ENCODE results near the gene KLHL6.
A peak's percentile ranks its signal among the peaks of the same experiment; 100 is the strongest.

The KLHL6 gene

DNA sequence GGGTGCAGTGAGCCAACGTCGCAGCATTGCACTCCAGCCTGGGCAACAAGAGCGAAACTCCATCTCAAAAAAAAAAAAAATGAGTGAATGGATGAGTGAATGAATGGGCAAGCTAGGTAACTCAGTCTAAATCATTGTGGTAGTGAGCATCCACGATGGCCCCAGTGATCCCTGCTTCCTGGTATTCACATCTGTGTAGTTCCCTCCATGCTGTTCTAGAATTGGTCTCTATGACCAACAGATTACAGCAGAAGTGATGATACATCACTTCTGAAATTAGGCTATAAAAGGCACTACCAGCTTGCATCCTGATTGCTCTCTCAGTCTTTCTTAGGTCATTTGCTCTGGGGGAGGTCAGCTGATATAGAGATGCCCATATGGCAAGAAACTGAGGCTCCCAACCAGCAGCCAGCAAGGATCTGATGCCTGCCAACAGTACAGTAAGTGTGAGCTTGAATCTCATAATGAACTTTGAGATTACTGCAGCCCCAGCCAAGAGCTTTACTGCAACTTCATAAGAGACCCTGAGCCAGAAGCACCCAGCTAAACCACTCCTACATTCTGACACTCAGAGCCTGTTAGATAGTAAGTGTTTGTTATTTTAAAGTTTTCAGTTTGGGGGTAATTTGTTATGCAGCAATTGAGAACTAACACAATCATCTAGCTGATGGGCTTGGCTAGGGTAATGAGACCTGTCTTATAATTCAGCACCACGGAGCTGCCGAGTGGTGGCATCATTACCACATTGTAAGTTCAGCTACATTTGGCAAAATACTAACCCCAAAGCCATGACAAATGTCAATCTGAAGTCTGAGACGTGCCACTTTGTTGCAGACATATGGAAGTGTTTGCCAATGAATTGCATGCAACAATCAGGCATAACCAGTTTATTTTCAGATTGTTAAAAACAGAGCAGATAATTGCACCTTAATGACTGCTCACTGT, 53.0 kb downstream of the KLHL6 start:
- DNase-seq, result peak in 1 of 4 experiments; percentile 19

- DNase-seq, result no peak
Measured at GRCh38 chr3:183500981-183501704, 54.4 kb downstream of the KLHL6 start.

DNA sequence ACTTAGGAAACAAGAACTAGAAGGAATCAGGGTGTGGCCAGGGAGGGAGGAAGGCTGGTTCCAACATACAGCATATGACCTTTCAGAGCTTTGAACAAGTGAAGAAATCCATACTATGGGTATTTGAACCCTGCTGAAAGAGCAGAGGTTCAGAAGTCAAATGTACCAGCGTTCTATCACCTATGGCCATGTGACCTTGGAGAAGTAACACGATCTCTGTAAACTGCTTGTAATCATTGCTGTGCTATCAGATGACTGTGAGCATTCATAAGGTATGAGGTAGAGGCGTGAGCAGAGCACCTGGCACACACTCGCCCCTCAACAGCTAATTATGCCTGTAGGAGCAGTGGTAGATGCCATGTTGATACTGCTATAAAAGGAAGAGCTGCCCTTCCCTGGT, 55.2 kb downstream of the KLHL6 start:
- no peak for DNase-seq

DNA sequence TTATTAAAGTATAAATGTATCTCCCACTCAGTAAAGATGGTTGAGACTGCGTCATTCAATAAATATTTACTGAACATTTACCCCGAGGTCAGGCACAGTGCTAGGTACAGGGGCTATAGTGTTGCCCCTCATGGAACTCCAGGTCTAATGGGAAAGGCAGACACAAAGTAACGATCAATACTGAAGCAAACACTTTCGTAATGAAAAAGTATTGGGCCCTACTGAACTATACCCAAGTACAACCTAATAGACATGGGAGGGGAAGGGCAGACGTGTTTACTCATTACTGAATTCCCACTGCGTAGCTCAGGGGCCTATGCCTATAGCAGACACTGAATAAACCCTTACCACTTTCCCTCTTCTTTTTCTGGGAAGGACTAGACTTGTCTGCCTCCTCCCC, 56.9 kb downstream of the KLHL6 start:
- no peak for DNase-seq

DNA sequence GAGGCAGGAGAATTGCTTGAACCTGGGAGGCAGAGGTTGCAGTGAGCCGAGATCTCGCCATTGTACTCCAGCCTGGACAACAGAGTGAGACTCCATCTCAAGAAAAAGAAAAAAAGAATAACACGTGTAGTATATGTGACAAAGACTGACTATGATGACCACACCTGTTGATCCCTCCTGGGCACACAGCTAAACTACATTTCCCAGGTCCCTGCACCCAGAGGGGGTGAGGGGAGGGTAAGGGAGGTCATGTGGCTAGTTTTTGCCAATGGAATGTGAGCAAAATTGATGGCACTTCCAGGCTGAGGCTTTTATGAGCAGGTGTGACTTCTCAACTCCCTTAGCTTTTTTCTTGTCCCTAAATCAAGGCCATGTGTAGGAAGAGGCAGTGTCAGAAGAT, 58.2 kb downstream of the KLHL6 start:
- no peak for DNase-seq

DNA sequence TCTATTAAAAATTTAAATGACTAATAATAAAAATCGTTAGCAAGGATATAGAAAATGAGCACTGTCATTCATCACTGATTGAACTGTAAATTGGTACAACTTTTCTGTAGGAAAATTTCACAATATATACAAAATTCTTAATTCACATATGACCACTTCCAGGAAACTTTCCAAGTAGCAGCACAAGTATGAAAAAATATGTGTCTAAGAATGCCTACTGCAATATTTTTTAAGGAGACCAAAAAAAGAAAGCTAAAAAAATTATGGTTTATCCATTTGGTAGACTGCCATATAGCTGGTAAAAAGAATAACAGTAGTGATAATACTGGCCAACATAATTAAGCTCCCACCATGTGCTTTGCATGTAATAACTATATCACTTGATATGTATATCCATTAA, 59.2 kb downstream of the KLHL6 start:
- DNase-seq, result no peak

DNA sequence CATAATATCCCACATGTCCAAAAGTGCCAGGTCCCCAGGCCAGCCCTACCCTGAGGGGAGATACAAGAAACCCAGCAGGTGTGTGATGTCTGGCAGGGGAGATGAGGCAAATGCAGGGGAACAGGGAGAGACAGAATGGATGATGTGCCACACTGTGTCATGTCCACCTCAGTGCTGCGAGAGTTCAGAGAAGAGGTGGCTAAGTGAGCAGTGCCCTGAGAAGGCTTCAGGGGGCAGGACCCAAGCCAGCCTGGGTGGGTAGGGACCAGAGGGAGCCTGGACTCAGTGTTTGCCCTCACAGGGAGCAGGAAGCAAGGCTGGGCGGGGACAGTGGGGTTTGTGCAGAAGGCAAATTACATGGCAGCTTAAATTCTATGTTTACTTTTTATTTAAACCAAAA, 61.2 kb downstream of the KLHL6 start:
- DNase-seq, result no peak

- DNase-seq, result no peak
Measured at GRCh38 chr3:183493296-183494045, 62.0 kb downstream of the KLHL6 start.

DNA sequence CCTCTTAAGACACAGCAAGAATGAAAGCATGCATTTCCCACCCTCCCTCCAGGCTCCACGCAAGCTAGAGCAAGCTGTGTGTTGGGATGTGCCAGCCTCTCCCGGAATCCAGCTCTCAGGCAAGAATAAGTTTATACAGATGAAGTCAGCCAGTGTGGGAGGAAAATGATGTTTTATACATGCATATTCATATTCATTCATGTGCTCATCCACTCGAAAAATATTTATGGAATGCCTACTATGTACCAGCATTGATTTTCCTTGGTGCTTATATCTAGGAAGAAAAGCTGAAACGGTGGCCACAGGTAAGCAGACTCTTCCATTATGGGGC, 62.7 kb downstream of the KLHL6 start:
- DNase-seq, result no peak

DNA sequence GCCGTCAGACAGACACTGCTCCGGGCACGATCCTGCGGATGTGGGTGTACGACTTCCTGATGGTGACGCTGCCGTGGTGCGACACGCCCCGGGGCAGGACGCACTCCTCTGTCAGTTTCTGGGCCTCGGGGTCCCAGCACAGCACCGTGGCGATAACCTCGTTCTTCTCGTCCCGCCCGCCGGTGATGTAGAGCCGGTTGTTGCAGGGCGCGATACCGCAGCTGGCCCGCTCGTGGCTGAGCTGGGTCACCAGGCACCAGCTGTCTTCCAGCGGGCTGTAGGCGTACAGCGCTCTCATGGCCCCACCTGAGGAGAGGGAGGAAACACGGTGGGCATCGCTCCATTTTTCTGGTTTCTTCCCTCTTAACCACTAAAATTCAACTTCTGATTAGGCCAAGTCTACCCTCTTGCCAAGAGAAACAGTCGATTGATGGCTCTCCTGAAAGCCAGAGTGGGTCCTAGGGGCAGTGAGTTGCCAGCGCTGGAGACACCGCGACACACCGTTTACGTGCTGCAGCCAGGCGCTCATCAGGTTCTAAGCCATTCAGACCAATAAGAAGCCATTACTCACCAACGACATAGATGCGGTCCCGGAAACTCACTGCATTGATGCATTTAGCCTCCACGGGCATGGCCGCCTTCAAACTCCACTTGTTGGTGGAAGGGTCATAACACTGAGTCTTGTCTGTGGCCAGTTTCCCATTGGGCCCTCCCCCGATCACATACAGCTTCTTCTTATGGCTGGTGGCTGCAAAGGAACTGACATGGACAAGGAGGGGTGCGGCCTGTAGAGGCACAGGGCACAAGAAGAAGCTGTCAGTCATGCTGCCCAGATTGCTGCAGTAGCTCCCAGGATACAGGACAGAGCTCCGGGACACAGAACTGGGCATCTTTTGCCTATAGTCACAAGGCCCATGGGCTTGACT, 63.3 kb downstream of the KLHL6 start:
- no peak for DNase-seq

- no peak for DNase-seq
Measured at GRCh38 chr3:183491109-183491922, 64.2 kb downstream of the KLHL6 start.

DNA sequence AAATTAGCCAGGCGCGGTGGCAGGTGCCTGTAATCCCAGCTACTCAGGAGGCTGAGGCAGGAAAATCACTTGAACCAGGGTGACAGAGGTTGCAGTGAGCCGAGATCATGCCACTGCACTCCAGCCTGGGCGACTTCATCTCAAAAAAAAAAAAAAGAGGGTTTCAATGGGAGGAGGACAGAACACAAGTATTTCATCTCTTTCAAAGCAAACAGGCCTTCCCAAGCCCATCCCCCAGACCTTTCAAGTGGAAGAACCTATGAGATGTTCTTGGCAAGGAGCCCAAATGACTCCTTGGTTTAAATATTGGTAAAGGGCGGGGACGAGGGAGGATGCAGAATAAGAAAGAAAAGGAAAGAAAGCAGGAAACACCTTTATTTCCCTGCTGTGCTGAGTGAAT, 64.9 kb downstream of the KLHL6 start:
- no peak for DNase-seq

DNA sequence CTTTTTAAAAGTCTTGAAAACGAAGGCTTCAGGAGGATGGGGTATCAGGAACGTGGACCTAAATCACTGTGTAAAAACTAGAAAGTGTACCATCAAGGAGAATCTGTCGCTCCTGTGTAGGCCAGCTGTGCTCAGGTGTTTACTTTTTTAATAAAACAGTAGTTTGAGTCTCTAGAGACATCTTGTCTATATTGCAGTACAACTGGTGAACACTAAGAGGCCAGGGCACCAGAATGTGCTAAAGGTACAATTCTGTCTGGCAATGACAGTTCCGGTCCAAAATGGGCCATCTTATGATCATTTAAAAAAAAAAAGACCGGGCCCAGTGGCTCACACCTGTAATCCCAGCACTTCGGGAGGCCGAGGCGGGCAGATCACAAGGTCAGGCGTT, 65.3 kb downstream of the KLHL6 start:
- no peak for DNase-seq

GRCh38 chr3:183489455-183490210, 65.9 kb downstream of the KLHL6 start:
- DNase-seq, result peak in 2 of 4 experiments; percentile 28 to 38

DNA sequence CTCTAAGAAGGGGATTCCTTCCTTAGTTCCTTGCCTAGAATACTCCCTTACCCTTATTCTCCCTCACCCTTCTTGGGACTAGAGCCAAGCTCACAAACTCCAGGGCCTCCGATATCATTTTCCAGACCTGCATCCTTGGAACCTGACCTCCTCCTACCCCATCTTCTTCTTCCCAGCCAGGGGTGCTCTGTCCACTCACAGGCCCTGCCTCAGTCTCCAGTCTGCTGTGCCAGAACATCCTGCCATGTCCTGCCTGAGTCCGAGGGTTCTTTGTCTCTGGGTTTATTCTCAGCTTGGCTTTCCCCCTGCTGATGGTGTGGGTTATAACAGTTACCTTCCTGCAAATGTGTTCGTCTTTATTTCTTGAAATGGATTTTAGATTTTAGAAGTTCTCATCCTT, 67.2 kb downstream of the KLHL6 start:
- no peak for DNase-seq

GRCh38 chr3:183487896-183488295, 67.6 kb downstream of the KLHL6 start:
- no peak for DNase-seq

- no peak for DNase-seq
Measured at GRCh38 chr3:183487016-183487415, 68.5 kb downstream of the KLHL6 start.

DNA sequence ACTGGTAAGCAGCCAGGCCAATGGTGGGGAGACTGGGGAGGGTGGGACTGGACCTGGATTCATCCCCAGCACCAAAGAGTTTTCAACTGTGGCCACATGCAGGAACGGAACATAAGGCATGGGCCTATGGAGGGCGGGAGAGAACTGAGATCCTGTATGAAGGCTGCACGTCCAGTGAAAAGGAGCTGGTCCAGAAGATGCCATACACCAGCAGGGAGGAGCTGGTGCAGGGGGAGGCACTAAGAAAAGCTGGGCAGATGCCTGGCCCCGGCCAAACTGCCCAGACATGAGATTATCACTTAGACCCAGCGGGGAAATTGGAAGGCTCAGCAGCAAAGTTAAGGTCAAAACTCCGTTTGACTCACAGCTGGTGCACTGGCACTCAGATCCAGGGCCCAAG, 69.0 kb downstream of the KLHL6 start:
- DNase-seq, result no peak

DNA sequence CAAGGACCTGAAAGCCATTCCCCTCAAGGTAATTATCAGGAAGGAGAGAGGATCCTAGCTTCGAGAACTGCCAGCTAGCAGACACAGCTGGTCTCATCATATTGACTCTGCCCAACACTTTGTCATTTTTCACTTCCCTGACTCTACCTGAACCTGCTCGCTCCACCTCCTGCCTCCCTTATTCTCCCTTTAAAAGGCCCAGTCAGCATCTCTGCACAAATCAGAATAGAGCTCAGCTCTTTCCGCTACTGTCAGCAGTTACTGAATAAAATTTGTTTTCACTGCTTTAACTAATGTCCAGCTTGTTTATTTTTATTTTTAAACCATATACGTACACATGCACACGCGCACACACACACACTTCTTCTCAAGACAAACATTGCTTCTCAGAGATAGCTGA, 69.9 kb downstream of the KLHL6 start:
- no peak for DNase-seq

GRCh38 chr3:183485093-183485492, 70.4 kb downstream of the KLHL6 start:
- no peak for DNase-seq

Measured in suppressor macrophage (primary cell).